Panc1 (cell line): ENCODE measurements around the gene THRAP3. TPM values are rescaled to one million over a fixed set of nuclear protein-coding genes. Genes with fewer than 3 reads are reported as not detected.

Source experiments
- ATAC-seq: fragments of 200-7000 bp; cut with Tn5 transposase; 2 replicates; pipeline ENCODE4 v1.9.1; 2020; ENCODE audit warnings: mild to moderate bottlenecking, moderate library complexity
- BruUV-seq: library from RNA; stranded (reverse); fragments of 400-500 nt; replicated peaks from 2 replicates; lab custom pipeline; 2021; lab: Mats Ljungman, UMichigan
- CTCF ChIA-PET: fragments of 300-600 bp; sonication (Branson Sonifier 250); formaldehyde crosslinking; loops from one replicate; lab custom pipeline; 2022; ENCODE audit warnings: antibody characterized with exemption; lab: Charles Lee
- POLR2A ChIA-PET: fragments of 300-600 bp; sonication (Branson Sonifier 250); formaldehyde crosslinking; loops from one replicate; lab custom pipeline; 2022; ENCODE audit warnings: antibody characterized with exemption; lab: Charles Lee
- DNase-seq: peaks from one replicate; pipeline ENCODE4 v3.0.0-alpha.2; 2010; ENCODE audit warnings: low read depth, low spot score
- H3K27ac ChIP-seq: 2 replicates; pipeline ENCODE4 v1.5.1; 2011; ENCODE audit warnings: mild to moderate bottlenecking, low read length, inconsistent platforms
- H3K27me3 ChIP-seq: fragments of 200-500 bp; sonication (Bioruptor generic); 2 replicates; pipeline ENCODE4 v1.6.0; 2014; ENCODE audit warnings: low read length, inconsistent platforms; ENCODE audit not compliant: control insufficient read depth, insufficient read depth
- H3K36me3 ChIP-seq: fragments of 200-500 bp; sonication (Bioruptor generic); 2 replicates; pipeline ENCODE4 v1.5.1; 2014; ENCODE audit warnings: inconsistent platforms, mild to moderate bottlenecking, low read length, moderate library complexity; ENCODE audit not compliant: control insufficient read depth, insufficient read depth
- H3K4me1 ChIP-seq: 2 replicates; pipeline ENCODE4 v1.5.1; 2011; ENCODE audit warnings: inconsistent platforms, mild to moderate bottlenecking, low read length, moderate library complexity; ENCODE audit not compliant: control insufficient read depth, insufficient read depth
- H3K4me3 ChIP-seq, 2 experiments: 2 replicates each; pipeline ENCODE4 v1.5.1; 2011 to 2012; ENCODE audit warnings: low read depth in 2 of 2, low read length in 2 of 2, mild to moderate bottlenecking in 2 of 2, inconsistent platforms in 1 of 2, moderate library complexity in 1 of 2
- H3K9me3 ChIP-seq: fragments of 200-500 bp; sonication (Bioruptor generic); 2 replicates; pipeline ENCODE4 v1.5.1; 2014; ENCODE audit warnings: low read depth, mild to moderate bottlenecking, inconsistent platforms, low read length, moderate library complexity; ENCODE audit not compliant: control insufficient read depth, insufficient read depth
- POLR2AphosphoS5 ChIP-seq: IDR thresholded peaks from 2 replicates; pipeline ENCODE4 v1.6.1; 2012; ENCODE audit warnings: mild to moderate bottlenecking, low read depth, low read length, moderate library complexity
- SIN3A ChIP-seq: IDR thresholded peaks from 2 replicates; pipeline ENCODE4 v1.6.1; 2012; ENCODE audit warnings: low read depth, mild to moderate bottlenecking, low read length, moderate library complexity, borderline replicate concordance; ENCODE audit not compliant: insufficient read depth
- TCF7L2 ChIP-seq: IDR thresholded peaks from 2 replicates; pipeline ENCODE4 v1.6.1; 2011; ENCODE audit warnings: mild to moderate bottlenecking, low read depth, low read length, inconsistent platforms
- in situ Hi-C: cut with HindIII; loops from 2 replicates; pipeline ENCODE4 v1.10.0; 2016; ENCODE audit warnings: low sequenced_read_pairs, low pct_unique_long_range_greater_than_20kb
- intact Hi-C: fragments of 100-400 bp; cut with micrococcal nuclease; formaldehyde crosslinking; loops from one replicate; pipeline ENCODE4 v1.10.0; 2022; ENCODE audit not compliant: unreplicated experiment
- total RNA-seq: library from RNA; stranded (reverse); gene quantifications from one replicate; pipeline ENCODE4 v1.2.1, GENCODE V29; 2021; ENCODE audit not compliant: unreplicated experiment
- TF ChIP-seq, protein P1 (sequence below), 2 experiments: IDR thresholded peaks; 2 replicates each; pipeline ENCODE4 v1.6.1; 2011 to 2012; ENCODE audit warnings: low read depth in 2 of 2, control low read depth in 1 of 2, low read length in 1 of 2, mild to moderate bottlenecking in 1 of 2, moderate library complexity in 1 of 2; ENCODE audit not compliant: insufficient read depth in 1 of 2
- TF ChIP-seq, protein P2 (sequence below): fragments of 450-650 bp; IDR thresholded peaks from 2 replicates; pipeline ENCODE4 v1.5.1; 2017; ENCODE audit warnings: mild to moderate bottlenecking

Gene THRAP3
- total RNA-seq, 1 experiment from 2014 or later: 114 TPM

DNA sequence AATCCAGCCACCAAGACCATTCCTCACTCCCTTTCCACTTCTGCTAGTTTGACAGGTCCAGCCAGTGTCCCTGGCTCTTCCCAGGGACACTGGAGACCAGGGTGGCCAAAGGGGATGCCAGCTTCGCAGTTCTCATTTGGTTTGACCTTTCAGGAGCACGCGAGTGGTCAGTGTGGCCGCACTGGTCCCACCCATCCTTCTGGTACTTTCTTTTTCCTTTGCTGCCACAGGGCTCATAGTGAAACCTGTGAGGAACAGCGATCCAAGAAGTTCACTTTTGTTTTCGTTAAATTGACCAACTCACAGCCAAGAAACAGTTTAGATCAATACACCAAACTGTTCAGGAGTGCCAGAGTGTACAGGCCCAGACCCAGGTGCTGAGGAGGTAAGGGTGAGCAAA is 113.6 kb downstream of the THRAP3 start:
- Histone ChIP-seq H3K27ac (no peak overlapping the region), H3K4me3 (no peak overlapping the region), H3K4me1 (no peaks in the 10 kb centered on the region), H3K9me3 (no peaks in the 10 kb centered on the region), H3K36me3 (no peaks in the 10 kb centered on the region), H3K27me3 (no peaks in the 10 kb centered on the region)
- DNase-seq: no peak
- in situ Hi-C loops: no loop called here
- ATAC-seq: no peak
- CTCF ChIA-PET: no interaction called here
- intact Hi-C loops: no loop called here
- TF ChIP-seq, protein P1, sequence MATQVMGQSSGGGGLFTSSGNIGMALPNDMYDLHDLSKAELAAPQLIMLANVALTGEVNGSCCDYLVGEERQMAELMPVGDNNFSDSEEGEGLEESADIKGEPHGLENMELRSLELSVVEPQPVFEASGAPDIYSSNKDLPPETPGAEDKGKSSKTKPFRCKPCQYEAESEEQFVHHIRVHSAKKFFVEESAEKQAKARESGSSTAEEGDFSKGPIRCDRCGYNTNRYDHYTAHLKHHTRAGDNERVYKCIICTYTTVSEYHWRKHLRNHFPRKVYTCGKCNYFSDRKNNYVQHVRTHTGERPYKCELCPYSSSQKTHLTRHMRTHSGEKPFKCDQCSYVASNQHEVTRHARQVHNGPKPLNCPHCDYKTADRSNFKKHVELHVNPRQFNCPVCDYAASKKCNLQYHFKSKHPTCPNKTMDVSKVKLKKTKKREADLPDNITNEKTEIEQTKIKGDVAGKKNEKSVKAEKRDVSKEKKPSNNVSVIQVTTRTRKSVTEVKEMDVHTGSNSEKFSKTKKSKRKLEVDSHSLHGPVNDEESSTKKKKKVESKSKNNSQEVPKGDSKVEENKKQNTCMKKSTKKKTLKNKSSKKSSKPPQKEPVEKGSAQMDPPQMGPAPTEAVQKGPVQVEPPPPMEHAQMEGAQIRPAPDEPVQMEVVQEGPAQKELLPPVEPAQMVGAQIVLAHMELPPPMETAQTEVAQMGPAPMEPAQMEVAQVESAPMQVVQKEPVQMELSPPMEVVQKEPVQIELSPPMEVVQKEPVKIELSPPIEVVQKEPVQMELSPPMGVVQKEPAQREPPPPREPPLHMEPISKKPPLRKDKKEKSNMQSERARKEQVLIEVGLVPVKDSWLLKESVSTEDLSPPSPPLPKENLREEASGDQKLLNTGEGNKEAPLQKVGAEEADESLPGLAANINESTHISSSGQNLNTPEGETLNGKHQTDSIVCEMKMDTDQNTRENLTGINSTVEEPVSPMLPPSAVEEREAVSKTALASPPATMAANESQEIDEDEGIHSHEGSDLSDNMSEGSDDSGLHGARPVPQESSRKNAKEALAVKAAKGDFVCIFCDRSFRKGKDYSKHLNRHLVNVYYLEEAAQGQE (IDR thresholded peaks at IDR 0.05; ENCODE audit: insufficient read depth in 1 of 2, low read depth in 2 of 2, low read length in 1 of 2): no peak
- TF ChIP-seq, protein P2, sequence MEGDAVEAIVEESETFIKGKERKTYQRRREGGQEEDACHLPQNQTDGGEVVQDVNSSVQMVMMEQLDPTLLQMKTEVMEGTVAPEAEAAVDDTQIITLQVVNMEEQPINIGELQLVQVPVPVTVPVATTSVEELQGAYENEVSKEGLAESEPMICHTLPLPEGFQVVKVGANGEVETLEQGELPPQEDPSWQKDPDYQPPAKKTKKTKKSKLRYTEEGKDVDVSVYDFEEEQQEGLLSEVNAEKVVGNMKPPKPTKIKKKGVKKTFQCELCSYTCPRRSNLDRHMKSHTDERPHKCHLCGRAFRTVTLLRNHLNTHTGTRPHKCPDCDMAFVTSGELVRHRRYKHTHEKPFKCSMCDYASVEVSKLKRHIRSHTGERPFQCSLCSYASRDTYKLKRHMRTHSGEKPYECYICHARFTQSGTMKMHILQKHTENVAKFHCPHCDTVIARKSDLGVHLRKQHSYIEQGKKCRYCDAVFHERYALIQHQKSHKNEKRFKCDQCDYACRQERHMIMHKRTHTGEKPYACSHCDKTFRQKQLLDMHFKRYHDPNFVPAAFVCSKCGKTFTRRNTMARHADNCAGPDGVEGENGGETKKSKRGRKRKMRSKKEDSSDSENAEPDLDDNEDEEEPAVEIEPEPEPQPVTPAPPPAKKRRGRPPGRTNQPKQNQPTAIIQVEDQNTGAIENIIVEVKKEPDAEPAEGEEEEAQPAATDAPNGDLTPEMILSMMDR: no peak
- TF ChIP-seq POLR2AphosphoS5: no peak
- no peak for TF ChIP-seq SIN3A
- TF ChIP-seq TCF7L2: no peak
- POLR2A ChIA-PET: no interaction called here
- BruUV-seq: no TSS peak

DNA sequence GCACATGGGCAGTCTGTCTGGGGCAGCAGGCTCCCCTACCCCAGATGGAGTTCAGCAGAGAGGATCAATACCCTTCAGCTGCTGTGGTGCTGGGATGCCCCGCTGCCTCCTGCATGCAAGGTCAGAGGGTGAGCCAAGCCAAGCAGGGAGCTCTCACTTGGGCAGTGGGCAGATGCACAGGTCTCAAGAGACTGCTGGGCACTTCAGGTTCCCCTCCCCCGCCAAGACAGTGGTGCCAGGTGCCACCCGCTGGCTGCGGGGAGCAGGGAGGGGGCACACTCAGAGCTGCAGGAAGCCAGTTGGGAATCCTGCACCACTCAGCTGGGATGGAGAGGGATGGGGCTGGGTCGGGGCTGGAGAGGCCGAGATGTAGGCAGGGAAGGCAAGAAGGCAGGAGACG is 115.0 kb downstream of the THRAP3 start:
- no peak for TF ChIP-seq TCF7L2
- no peak for TF ChIP-seq SIN3A
- TF ChIP-seq POLR2AphosphoS5: no peak
- TF ChIP-seq, protein P2: no peak
- TF ChIP-seq, protein P1 (IDR thresholded peaks at IDR 0.05; ENCODE audit: insufficient read depth in 1 of 2, low read depth in 2 of 2, low read length in 1 of 2): no peak
- H3K4me3 ChIP-seq: no peak overlapping the region
- BruUV-seq: no TSS peak
- intact Hi-C loops: no loop called here
- no peak for DNase-seq
- H3K27ac ChIP-seq: no peak overlapping the region
- peaks cover 5% of the 10 kb centered on the region; the same call in 1 of the 2 replicates for H3K4me1 ChIP-seq
- no peak for ATAC-seq
- in situ Hi-C loops: no loop called here
- no peaks in the 10 kb centered on the region for H3K9me3 ChIP-seq
- ChIA-PET POLR2A (no interaction called here), CTCF (interaction anchor here (0.5 kb wide), 1 partner anchor 57 kb away, joined by 3 read pairs; no protein-coding TSS in a partner anchor)
- H3K36me3 ChIP-seq: no peaks in the 10 kb centered on the region
- no peaks in the 10 kb centered on the region for H3K27me3 ChIP-seq
